ENCODE measurements around the gene MAP3K3.

DNA sequence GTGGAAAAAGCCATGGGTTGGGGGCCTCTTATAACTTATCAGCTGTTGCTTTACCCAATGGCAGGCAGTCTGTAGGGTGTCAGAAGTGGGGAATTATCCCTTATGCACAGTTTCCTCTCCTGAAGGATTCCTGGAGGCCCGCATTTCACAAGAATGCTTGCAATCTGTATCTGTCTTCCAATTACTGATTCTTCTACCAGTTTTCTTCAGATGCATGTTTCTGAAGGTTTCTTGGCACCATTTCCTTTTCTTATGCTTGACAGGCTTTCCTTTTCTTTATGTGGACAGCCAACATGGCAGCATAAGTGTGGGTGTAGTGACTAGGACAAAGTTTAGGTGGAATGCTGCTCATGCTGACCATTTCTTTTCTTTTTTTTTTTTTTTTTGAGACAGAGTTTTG lies 36.1 kb downstream of the MAP3K3 start:
- TF ChIP-seq SP2 (tag by site-specific recombination; IDR thresholded peaks at IDR 0.05) (no peak), ZFP41 (tag by site-specific recombination; IDR thresholded peaks at IDR 0.05; ENCODE audit: borderline replicate concordance) (no peak), ZFP37 (tag by site-specific recombination; IDR thresholded peaks at IDR 0.05) (no peak), ZNF24 (tag by site-specific recombination; IDR thresholded peaks at IDR 0.05) (no peak), SP7 (tag by site-specific recombination; IDR thresholded peaks at IDR 0.05) (no peak), KLF16 (tag by site-specific recombination; IDR thresholded peaks at IDR 0.05) (no peak), KLF8 (tag by site-specific recombination; IDR thresholded peaks at IDR 0.05) (no peak)
- TF ChIP-seq, protein P1, sequence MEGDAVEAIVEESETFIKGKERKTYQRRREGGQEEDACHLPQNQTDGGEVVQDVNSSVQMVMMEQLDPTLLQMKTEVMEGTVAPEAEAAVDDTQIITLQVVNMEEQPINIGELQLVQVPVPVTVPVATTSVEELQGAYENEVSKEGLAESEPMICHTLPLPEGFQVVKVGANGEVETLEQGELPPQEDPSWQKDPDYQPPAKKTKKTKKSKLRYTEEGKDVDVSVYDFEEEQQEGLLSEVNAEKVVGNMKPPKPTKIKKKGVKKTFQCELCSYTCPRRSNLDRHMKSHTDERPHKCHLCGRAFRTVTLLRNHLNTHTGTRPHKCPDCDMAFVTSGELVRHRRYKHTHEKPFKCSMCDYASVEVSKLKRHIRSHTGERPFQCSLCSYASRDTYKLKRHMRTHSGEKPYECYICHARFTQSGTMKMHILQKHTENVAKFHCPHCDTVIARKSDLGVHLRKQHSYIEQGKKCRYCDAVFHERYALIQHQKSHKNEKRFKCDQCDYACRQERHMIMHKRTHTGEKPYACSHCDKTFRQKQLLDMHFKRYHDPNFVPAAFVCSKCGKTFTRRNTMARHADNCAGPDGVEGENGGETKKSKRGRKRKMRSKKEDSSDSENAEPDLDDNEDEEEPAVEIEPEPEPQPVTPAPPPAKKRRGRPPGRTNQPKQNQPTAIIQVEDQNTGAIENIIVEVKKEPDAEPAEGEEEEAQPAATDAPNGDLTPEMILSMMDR (tag by site-specific recombination; IDR thresholded peaks at IDR 0.05), result no peak

All from HEK293 (cell line).